Esophagus squamous epithelium (tissue), 4 donors: Measurements from ENCODE around the gene HSD17B13.

Source experiments
- POLR2A ChIP-seq, 4 donors: fragments of 450-650 bp; IDR thresholded peaks; one replicate each; pipeline ENCODE4 v1.6.1; 2017; ENCODE audit warnings: antibody characterized with exemption in 4 of 4, mild to moderate bottlenecking in 4 of 4, moderate library complexity in 3 of 4
- TF ChIP-seq, protein P1 (sequence below), 6 experiments: fragments of 450-650 bp in 4 of 6; fragments of 200-600 bp in 2 of 6; sonication (generic) in 2 of 6; IDR thresholded peaks; one replicate each; pipeline ENCODE4 v1.5.1; 2016 to 2019; ENCODE audit warnings: antibody characterized with exemption in 6 of 6, mild to moderate bottlenecking in 4 of 6, moderate library complexity in 4 of 6

- TF ChIP-seq, protein P1, sequence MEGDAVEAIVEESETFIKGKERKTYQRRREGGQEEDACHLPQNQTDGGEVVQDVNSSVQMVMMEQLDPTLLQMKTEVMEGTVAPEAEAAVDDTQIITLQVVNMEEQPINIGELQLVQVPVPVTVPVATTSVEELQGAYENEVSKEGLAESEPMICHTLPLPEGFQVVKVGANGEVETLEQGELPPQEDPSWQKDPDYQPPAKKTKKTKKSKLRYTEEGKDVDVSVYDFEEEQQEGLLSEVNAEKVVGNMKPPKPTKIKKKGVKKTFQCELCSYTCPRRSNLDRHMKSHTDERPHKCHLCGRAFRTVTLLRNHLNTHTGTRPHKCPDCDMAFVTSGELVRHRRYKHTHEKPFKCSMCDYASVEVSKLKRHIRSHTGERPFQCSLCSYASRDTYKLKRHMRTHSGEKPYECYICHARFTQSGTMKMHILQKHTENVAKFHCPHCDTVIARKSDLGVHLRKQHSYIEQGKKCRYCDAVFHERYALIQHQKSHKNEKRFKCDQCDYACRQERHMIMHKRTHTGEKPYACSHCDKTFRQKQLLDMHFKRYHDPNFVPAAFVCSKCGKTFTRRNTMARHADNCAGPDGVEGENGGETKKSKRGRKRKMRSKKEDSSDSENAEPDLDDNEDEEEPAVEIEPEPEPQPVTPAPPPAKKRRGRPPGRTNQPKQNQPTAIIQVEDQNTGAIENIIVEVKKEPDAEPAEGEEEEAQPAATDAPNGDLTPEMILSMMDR (IDR thresholded peaks at IDR 0.05) = no peak
- no peak for TF ChIP-seq POLR2A (IDR thresholded peaks at IDR 0.05)
These were observed 59.8 kb downstream of the HSD17B13 start for GRCh38 chr4:87262886-87263285.
